GM19455 (cell line): ENCODE measurements around the gene GATB.

ENCODE experiments used
- ATAC-seq: cut with Tn5 transposase; IDR thresholded peaks from one replicate; pipeline ENCODE4 v1.9.1; 2021; ENCODE audit not compliant: unreplicated experiment

Gene GATB

DNA sequence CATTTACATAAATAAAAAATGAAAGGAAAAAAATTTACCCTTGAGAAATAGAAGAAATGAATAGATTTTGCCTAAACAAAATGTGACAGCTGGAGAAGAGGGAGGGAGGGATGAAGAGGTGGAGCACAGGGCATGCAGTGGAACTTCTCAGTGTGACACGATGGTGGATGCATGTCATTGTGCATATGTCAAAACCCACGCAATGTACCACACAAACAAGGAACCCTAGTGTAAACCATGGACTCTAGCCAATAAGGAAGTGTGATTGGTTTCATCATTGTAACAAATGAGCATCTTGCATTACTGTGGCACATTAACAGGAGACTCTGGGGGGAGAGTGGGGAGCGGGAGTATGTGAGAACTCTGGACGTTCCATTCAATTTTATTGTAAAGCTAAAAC, 58.6 kb downstream of the GATB start:
- ATAC-seq, result no peak

DNA sequence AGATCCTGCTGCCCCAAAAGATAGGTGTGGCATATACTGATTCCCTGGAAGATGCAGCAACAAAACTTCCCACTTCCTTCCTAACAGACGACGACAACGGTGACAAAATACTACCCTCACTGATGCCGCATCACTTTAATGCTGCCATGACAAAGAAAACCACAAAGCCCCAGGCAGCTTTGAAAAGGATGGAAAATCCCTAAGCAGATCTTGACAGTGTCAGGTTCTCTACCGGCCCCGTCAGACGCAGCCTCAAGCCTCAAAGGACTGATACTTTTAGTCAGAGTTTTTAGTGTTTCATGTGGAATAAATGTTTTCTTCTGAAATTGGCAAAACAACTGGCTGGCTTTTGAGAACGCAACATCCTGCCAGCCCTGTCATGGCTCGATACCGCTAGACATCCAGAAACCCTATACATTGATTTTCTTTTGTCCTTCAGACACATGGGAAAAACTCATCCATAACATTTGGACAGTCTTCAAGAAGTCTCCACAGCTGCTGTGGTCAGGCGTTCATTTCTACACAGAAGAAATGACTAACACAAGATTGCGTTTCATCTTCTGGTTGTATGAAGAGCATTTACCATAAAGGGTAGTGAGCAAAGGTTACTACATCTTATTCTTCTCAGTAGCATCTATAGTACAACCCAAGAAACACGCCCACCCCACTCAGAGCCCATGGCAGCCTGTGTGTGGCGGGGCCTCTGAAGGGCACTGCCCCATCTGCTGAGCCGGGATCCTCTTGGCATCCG, 60.1 kb downstream of the GATB start:
- ATAC-seq, result no peak

DNA sequence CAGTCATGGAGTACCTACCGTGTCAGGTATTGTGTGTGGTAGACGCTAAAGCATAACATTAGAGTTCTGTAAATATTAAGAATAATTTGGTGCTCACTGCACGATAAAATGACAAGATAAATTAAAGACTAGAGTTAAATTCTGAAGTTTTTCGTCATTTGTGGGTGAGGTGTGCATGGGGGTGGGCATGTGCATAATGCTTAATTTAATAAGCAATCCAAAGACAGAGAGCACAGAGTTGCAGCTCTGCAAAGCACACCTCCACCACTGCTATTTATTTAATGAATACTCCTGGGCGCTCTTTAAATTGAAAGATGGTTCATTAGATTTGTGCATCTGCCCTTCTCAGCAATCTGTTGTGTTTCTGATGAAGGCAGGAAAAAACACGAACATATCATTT, 62.6 kb downstream of the GATB start:
- ATAC-seq, result no peak

- no peak for ATAC-seq
These were observed 65.7 kb downstream of the GATB start for GRCh38 chr4:151694961-151695720.

DNA sequence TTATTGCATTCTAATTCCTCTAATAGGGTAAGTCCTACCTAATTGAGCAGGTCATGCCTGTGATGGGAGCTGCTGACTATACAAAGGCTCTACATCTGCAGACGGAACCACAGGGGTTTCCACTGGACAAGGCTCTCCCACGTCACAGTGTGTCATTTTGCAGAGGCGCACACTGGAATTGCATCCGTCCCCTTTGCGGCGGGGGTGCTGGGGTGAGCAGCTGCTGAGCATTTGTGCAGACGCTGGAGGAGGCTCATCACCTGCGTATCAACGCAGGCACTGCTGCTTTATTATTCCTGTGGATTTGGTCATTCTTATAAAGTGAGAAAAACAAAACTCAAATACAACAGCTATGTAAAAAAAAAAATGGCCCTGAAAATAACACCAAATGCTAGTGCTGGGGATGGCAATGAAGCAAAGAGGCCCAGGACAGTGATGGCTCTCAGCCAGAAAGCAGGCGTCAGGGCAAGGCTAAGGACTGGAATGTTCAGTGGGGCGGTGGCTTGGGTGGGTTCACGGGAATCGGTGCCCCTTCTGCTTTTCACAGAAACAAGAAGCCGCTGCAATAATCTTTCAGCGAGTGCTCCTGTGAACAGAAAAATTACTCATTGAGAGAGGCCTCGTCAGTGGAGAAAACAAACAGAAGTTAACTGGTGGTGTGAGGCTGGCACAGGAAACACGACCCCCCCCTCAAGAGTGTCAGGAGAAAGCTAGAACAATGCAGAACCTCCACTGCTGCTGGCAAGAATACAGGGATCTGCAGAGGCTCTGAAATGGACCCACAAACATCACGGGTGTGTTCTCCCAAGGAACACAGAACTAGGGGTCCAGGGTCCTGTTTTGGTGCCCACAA, 67.8 kb downstream of the GATB start:
- ATAC-seq, result no peak

DNA sequence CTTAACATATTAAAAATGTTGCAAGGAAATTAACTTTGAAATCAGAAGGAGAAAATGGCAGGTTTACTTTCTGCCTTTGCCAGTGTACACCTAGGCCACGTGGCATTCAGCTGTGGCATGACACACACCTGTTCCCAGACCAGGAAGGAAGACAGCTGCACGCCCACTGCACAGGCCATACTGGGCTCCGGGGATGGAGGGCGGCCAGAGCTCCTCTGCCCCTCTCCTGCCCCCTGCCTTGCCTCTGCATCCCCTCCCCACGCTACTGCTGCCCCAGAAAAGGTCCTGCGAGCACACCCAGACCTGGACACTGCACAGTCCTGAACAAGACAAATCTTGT, 68.4 kb downstream of the GATB start:
- ATAC-seq, result no peak

- ATAC-seq, result no peak
These were observed 69.0 kb downstream of the GATB start for GRCh38 chr4:151691639-151692442.

GRCh38 chr4:151690876-151691275, 69.9 kb downstream of the GATB start:
- ATAC-seq, result no peak

DNA sequence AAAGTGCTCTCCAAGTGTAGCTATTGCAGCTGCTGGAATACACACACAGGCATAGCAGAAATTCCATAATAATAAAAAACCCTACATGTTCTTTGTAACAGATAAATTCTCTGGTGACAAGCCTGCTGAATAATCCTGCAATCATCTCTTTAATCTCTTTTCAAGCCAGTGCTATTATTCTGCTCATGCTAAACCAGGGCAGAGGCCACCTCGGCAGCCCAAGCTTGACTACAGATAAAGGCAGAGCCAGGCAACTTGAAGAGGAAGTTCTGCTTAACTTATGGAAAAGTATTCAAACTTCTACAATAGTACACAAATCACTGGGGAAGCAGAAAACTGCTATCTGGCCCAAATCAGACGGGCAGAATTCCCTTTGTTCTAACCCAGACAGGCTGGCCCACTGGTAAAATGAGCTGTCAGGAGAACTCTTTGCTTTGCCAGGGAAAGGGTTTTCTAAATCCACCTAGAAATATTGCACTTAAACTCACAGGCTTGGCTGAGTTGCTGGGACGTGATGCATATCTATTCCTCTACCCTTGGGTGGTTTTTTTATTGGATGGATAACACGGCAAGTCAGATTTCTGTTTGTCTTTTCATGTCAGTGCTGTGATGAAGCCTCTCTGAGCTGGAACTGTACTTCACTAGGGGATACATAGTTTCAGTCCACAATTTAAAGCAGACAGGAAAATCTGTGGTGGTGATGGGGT, 70.5 kb downstream of the GATB start:
- no peak for ATAC-seq

- ATAC-seq, result no peak
These were observed 71.4 kb downstream of the GATB start for GRCh38 chr4:151689211-151689991.

GRCh38 chr4:151688785-151689043, 72.1 kb downstream of the GATB start:
- ATAC-seq, result no peak

DNA sequence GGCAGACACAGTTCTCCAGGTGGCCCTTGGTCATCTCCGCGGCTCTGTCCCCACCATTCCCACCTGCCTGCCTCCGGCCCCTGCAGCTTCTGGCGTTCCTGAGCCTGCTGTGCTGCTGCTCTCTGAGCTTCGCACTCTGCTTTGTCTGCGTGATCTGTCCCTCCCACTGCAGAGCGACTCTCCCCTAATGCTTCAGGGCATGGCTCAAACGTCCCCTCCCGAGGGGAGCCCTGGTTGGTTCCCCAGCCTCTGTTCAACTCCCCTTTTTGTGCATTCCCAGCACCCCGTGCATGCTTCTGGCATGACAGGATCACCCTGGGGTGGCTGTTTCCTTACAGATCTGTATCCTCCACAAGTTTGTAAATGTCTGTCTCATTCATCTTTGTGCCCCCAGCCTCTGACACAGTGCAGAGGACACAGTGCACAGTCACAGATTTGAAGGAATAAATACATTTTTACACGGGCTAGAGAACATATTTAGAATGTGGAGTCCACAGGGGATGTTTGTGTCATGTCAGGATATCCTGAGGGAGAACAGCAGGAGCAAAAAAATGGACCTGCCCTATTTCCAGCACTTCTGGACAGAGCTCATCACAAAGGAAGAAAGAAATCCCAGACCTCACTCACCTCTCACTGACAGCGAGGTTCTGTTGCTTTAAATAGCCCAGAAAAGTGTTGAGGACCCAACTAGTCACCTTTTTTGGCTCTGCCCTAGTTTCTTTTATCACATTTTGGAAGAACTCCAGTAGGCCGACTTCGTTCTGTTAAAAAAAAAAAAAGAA, 72.6 kb downstream of the GATB start:
- no peak for ATAC-seq

DNA sequence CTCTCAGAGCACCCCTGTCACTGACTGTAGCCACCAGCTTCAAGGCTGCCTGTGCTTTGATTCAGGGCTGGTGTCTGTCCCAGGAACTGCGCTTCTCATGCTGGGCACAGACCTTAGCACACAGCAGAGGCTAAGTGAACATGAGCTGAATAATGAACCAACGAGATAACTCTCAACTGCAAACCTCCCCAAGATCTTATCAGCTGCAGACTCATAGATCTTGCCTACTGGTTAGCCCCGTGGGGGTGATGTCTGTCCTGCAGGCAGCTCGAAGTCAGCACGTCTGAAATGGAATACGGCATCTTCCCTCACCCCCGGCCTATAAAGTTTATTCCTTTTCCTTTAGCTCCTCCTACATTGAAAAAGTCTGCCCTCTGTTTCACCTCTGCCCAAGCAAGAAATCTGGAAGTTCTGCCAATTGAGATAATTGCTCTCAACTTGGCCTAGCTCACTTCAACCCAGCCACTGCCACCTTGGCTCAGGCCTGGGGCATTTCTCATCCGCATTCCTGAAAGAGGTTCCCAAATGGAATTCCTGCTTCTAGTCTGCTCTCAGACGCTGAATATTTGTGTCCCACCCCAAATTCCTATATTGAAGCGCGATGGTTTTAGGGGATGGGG, 73.7 kb downstream of the GATB start:
- ATAC-seq, result no peak

DNA sequence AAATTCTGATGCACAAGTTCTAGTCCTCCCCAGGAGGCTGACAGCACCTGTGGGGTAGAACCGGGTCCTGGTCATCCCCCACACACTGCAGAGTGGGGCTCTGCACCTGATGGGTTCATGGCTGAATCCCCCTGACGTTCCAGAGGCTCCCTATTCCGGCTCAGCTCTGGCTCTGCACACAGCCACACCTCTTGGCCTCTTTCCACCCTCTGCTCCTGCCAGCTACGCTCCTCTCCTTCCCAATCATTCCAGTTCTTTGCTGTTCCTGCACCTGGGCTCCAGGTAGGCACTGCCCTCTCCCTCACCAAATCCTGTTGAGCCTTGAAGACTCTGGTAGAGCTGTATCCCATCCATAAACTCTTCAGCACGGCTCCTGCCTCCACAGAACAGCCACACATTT, 75.5 kb downstream of the GATB start:
- no peak for ATAC-seq

- no peak for ATAC-seq
These were observed 79.7 kb downstream of the GATB start for GRCh38 chr4:151681085-151681484.

GRCh38 chr4:151679231-151679630, 81.6 kb downstream of the GATB start:
- ATAC-seq, result no peak

- ATAC-seq, result no peak
These were observed 82.5 kb downstream of the GATB start for GRCh38 chr4:151678048-151678872.

- ATAC-seq, result no peak
These were observed 83.6 kb downstream of the GATB start for GRCh38 chr4:151677193-151677592.
